T-helper 2 cell treated with Interferon-gamma antibody and Interleukin-4, amounts not matched to agents 5 μg/mL and 100 μg/mL, for 36 hours (primary cell): ENCODE results near the gene SLC22A8.

Experiments used
- DNase-seq: peaks from one replicate; pipeline ENCODE4 v3.0.0; 2021; ENCODE audit warnings: low spot score
- H3K27ac Mint-ChIP-seq: one replicate; pipeline ENCODE4 v1.8.0; 2021; ENCODE audit warnings: mild to moderate bottlenecking, mixed read lengths
- H3K27me3 Mint-ChIP-seq: one replicate; pipeline ENCODE4 v1.8.0; 2021; ENCODE audit warnings: low read depth, mixed read lengths
- H3K36me3 Mint-ChIP-seq: one replicate; pipeline ENCODE4 v1.8.0; 2021; ENCODE audit warnings: low read depth, mixed read lengths
- H3K4me1 Mint-ChIP-seq: one replicate; pipeline ENCODE4 v1.8.0; 2021; ENCODE audit warnings: low read depth, mixed read lengths
- H3K4me3 Mint-ChIP-seq: one replicate; pipeline ENCODE4 v1.8.0; 2022; ENCODE audit warnings: mild to moderate bottlenecking, moderate library complexity, mixed read lengths
- H3K9me3 Mint-ChIP-seq: one replicate; pipeline ENCODE4 v1.8.0; 2021; ENCODE audit warnings: mixed read lengths

Gene SLC22A8

GRCh38 chr11:63010934-63011439, 4.7 kb downstream of the SLC22A8 start:
- Mint-ChIP-seq H3K27ac (no peak overlapping the region), H3K27me3 (no peaks in the 10 kb centered on the region), H3K4me1 (no peaks in the 10 kb centered on the region), H3K36me3 (no peaks in the 10 kb centered on the region), H3K9me3 (no peaks in the 10 kb centered on the region), H3K4me3 (no peak overlapping the region)
- DNase-seq, result no peak

DNA sequence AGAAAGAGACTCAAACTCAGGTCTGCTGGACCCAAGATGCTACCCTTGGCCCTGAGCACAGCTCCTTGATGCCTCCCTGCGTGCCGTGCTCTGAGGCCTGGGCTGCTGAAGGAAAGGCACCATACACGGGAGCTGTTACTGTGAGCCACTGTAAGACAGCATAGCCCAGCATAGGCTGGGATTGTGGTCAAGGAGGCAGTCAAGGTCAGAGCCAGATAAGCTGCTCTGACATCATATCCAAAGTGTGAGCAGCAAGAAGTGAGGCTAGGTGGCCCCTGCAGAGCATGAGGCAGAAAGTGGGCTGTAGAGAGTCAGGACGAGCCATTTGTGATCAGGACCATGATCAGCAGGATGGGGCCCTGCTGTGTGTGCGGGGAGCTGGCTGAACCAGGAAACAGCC, 7.7 kb downstream of the SLC22A8 start:
- Mint-ChIP-seq H3K4me1 (no peaks in the 10 kb centered on the region), H3K36me3 (no peaks in the 10 kb centered on the region), H3K27ac (no peak overlapping the region), H3K4me3 (no peak overlapping the region), H3K27me3 (peaks cover 6% of the 10 kb centered on the region), H3K9me3 (no peaks in the 10 kb centered on the region)
- no peak for DNase-seq

DNA sequence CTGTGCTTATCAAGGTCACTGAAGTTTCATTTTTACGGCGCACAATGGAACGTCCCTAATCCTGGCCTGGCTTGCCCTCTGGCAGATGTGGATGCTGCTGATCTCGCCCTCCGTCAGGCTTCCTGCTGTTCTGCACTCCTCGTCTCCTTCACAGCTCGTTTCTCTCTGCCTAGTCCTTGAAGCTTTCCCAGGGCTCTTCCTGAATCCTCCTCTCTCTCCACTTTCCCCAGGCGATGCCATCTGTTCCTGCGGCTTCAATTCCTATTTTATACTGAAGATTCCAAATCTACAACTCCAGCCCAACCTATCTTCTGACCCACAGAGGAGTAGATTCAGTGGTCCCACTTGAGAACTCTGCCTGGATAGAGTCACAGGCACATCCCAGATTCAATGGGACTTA, 14.2 kb downstream of the SLC22A8 start:
- Mint-ChIP-seq H3K27me3 (peaks cover 8% of the 10 kb centered on the region), H3K4me1 (peaks cover 2% of the 10 kb centered on the region), H3K27ac (no peak overlapping the region), H3K9me3 (no peaks in the 10 kb centered on the region), H3K4me3 (no peak overlapping the region), H3K36me3 (no peaks in the 10 kb centered on the region)
- DNase-seq, result no peak

- Mint-ChIP-seq H3K9me3 (no peaks in the 10 kb centered on the region), H3K27ac (no peak overlapping the region), H3K4me3 (no peak overlapping the region), H3K27me3 (peaks cover 10% of the 10 kb centered on the region), H3K36me3 (no peaks in the 10 kb centered on the region), H3K4me1 (peaks cover 2% of the 10 kb centered on the region)
- DNase-seq, result no peak
Measured at GRCh38 chr11:62999649-63000048, 16.0 kb downstream of the SLC22A8 start.

GRCh38 chr11:62999156-62999555, 16.5 kb downstream of the SLC22A8 start:
- no peaks in the 10 kb centered on the region for H3K9me3 Mint-ChIP-seq
- H3K36me3 Mint-ChIP-seq, result no peaks in the 10 kb centered on the region
- H3K27ac Mint-ChIP-seq, result no peak overlapping the region
- peaks cover 2% of the 10 kb centered on the region for H3K4me1 Mint-ChIP-seq
- no peak overlapping the region for H3K4me3 Mint-ChIP-seq
- DNase-seq, result no peak
- peaks cover 5% of the 10 kb centered on the region for H3K27me3 Mint-ChIP-seq

GRCh38 chr11:62996271-62996670, 19.4 kb downstream of the SLC22A8 start:
- Mint-ChIP-seq H3K27ac (no peak overlapping the region), H3K4me3 (no peak overlapping the region), H3K36me3 (no peaks in the 10 kb centered on the region), H3K27me3 (peaks cover 5% of the 10 kb centered on the region), H3K9me3 (no peaks in the 10 kb centered on the region), H3K4me1 (peaks cover 2% of the 10 kb centered on the region)
- DNase-seq, result no peak

GRCh38 chr11:62994775-62995174, 20.9 kb downstream of the SLC22A8 start:
- Mint-ChIP-seq H3K36me3 (no peaks in the 10 kb centered on the region), H3K9me3 (no peaks in the 10 kb centered on the region), H3K27me3 (peaks cover 5% of the 10 kb centered on the region), H3K4me1 (peaks cover 2% of the 10 kb centered on the region), H3K4me3 (no peak overlapping the region), H3K27ac (no peak overlapping the region)
- DNase-seq, result no peak

DNA sequence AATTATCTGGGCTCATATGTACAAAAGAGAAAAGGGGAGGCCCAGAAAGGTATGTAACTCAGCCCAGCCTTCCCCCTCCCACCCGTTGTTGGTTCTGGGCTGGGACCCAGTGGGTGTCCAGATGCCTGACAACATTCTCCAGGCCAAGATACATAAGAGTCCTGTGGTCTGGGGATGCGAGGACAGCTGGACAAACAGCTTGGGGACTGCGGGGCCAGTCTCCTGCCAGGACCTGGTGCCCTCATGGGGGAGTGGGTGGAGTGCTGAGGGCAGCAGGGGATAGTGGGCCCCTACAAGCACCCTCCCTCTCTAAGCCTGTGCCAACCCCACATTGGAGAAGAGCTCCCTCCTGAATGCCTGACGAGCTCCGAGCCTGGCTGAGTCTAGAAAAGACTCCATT, 27.4 kb downstream of the SLC22A8 start:
- H3K9me3 Mint-ChIP-seq, result no peaks in the 10 kb centered on the region
- H3K27ac Mint-ChIP-seq, result no peak overlapping the region
- no peaks in the 10 kb centered on the region for H3K4me1 Mint-ChIP-seq
- H3K27me3 Mint-ChIP-seq, result peaks cover 2% of the 10 kb centered on the region
- H3K36me3 Mint-ChIP-seq, result no peaks in the 10 kb centered on the region
- no peak overlapping the region for H3K4me3 Mint-ChIP-seq
- DNase-seq, result no peak

DNA sequence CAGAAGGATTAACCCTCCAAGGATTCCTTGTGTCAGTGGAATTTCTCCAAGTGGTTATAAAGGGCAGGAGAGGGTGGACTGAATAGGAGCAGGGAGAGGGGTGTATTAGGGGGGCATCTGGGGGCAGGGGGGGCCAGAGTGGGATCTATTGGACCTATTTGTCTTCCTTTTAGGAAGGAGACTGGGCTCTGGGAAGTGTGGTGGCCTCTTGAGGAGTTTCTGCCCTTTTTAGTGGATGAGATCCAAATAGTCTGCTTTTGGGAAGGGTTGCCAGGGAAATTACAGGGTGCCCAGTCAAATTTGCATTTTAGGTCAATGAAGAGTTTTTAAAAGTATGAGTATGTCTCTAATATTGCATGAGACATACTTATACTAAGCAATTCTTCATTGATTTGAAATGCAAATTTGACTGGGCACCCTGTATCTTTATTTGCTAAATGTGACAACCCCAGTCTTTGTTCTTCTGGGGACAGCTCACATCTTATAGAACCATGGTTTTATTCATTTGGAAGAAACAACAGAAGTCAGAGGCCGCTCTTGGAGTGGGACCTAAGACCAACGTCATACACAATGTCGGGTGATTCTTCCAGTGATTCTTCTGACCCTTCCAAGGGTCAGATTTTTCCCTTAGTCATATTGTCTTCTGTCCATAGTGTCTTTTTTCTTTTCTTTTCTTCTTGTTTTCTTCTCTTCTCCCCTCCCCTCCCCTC, 30.4 kb downstream of the SLC22A8 start:
- H3K27me3 Mint-ChIP-seq, result peaks cover under 1% of the 10 kb centered on the region
- no peak overlapping the region for H3K27ac Mint-ChIP-seq
- no peak overlapping the region for H3K4me3 Mint-ChIP-seq
- DNase-seq, result no peak
- H3K36me3 Mint-ChIP-seq, result no peaks in the 10 kb centered on the region
- H3K4me1 Mint-ChIP-seq, result no peaks in the 10 kb centered on the region
- H3K9me3 Mint-ChIP-seq, result no peaks in the 10 kb centered on the region

- Mint-ChIP-seq H3K4me1 (no peaks in the 10 kb centered on the region), H3K27me3 (peaks cover 3% of the 10 kb centered on the region), H3K9me3 (no peaks in the 10 kb centered on the region), H3K4me3 (no peak within 1 kb of the TSS), H3K36me3 (no peaks in the 10 kb centered on the region), H3K27ac (no peak within 1 kb of the TSS)
- DNase-seq, result no peak
Measured at GRCh38 chr11:62984451-62984991, 31.1 kb downstream of the SLC22A8 start, which contains the start of gene SLC22A6. TSS of gene SLC22A6 (minus strand) at chr11:62984967. CDS start at chr11:62984690, 277 bp downstream.

GRCh38 chr11:62983536-62984199, 32.0 kb downstream of the SLC22A8 start:
- no peak overlapping the region for H3K27ac Mint-ChIP-seq
- no peaks in the 10 kb centered on the region for H3K9me3 Mint-ChIP-seq
- peaks cover 3% of the 10 kb centered on the region for H3K27me3 Mint-ChIP-seq
- H3K36me3 Mint-ChIP-seq, result no peaks in the 10 kb centered on the region
- H3K4me3 Mint-ChIP-seq, result no peak overlapping the region
- H3K4me1 Mint-ChIP-seq, result no peaks in the 10 kb centered on the region
- DNase-seq, result no peak

GRCh38 chr11:62981743-62982142, 33.9 kb downstream of the SLC22A8 start:
- H3K27me3 Mint-ChIP-seq, result peaks cover 3% of the 10 kb centered on the region
- DNase-seq, result no peak
- no peaks in the 10 kb centered on the region for H3K4me1 Mint-ChIP-seq
- no peak overlapping the region for H3K4me3 Mint-ChIP-seq
- H3K36me3 Mint-ChIP-seq, result no peaks in the 10 kb centered on the region
- no peaks in the 10 kb centered on the region for H3K9me3 Mint-ChIP-seq
- no peak overlapping the region for H3K27ac Mint-ChIP-seq

DNA sequence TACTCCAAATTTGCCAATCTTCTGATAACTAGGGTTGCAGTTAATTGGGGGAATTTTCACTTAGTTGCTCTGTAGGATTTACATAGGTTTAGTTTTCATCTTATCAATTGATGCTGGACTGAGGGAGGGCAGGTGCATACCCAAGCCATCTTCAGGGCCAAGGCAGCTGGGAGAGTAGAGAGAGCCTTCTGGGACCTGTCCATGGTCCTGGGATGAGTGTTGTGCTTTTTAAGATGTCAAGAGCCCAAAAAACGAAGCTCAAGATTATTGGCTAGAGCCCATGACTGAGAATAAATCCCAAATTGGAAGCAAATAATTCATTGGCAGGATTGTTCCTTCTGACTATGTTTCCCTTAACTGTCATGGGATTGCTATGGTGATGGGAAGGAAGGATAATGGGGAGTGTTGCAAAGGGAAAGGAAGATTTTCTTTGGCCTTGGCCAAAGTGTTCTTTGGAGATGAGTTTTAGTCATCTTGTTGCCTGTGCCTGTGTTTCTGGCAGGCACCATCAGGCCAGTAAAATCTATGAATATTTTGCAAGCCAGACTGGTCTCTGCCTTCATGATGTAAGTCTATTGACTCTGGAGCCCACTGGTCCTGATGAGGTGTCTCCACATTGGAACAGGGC, 35.4 kb downstream of the SLC22A8 start:
- H3K4me3 Mint-ChIP-seq, result no peak overlapping the region
- no peak overlapping the region for H3K27ac Mint-ChIP-seq
- no peaks in the 10 kb centered on the region for H3K36me3 Mint-ChIP-seq
- no peaks in the 10 kb centered on the region for H3K9me3 Mint-ChIP-seq
- H3K27me3 Mint-ChIP-seq, result peaks cover 3% of the 10 kb centered on the region
- DNase-seq, result no peak
- no peaks in the 10 kb centered on the region for H3K4me1 Mint-ChIP-seq

- Mint-ChIP-seq H3K27ac (no peak overlapping the region), H3K36me3 (no peaks in the 10 kb centered on the region), H3K27me3 (peaks cover 6% of the 10 kb centered on the region), H3K4me3 (no peak overlapping the region), H3K4me1 (no peaks in the 10 kb centered on the region), H3K9me3 (no peaks in the 10 kb centered on the region)
- DNase-seq, result no peak
Measured at GRCh38 chr11:62976109-62976508, 39.5 kb downstream of the SLC22A8 start.
